ENCODE measurements around the gene PRLHR.

Gene PRLHR

GRCh38 chr10:118586911-118587310 is 8.5 kb downstream of the PRLHR start:
- 0 out of 2 replicates have a peak, but pooled peaks cover 2% of the 10 kb centered on the region for H3K27me3 ChIP-seq (ENCODE audit: insufficient read depth, low read length)
- no peak overlapping the region for H3K4me3 ChIP-seq (ENCODE audit: low read length)
- H3K27ac ChIP-seq (ENCODE audit: low read depth, low read length) = no peak overlapping the region

GRCh38 chr10:118585794-118586193 is 9.7 kb downstream of the PRLHR start:
- H3K36me3 ChIP-seq (ENCODE audit: insufficient read depth, low read length) = no peaks in the 10 kb centered on the region
- H3K27me3 ChIP-seq (ENCODE audit: insufficient read depth, low read length) = no peaks in the 10 kb centered on the region
- no peaks in the 10 kb centered on the region for H3K9me3 ChIP-seq (ENCODE audit: insufficient read depth, low read depth, low read length)
- no peak overlapping the region for H3K9ac ChIP-seq (ENCODE audit: low read depth, low read length)
- WGBS = 91% methylated on average over 1 of the region's 1 CpG
- no peak overlapping the region for H3K27ac ChIP-seq (ENCODE audit: low read depth, low read length)
- H3K4me3 ChIP-seq (ENCODE audit: low read length) = no peak overlapping the region
- H3K4me1 ChIP-seq (ENCODE audit: insufficient read depth, low read length) = peaks cover 8% of the 10 kb centered on the region; the same call in 1 of the 2 replicates

More at GRCh38 chr10:118586911-118587310, 8.5 kb downstream of the PRLHR start:
- Histone ChIP-seq H3K9me3 (ENCODE audit: insufficient read depth, low read depth, low read length) (no peaks in the 10 kb centered on the region), H3K9ac (ENCODE audit: low read depth, low read length) (no peak overlapping the region), H3K4me1 (ENCODE audit: insufficient read depth, low read length) (peaks cover 8% of the 10 kb centered on the region; the same call in 1 of the 2 replicates), H3K36me3 (ENCODE audit: insufficient read depth, low read length) (no peaks in the 10 kb centered on the region)

GRCh38 chr10:118585234-118585633 is 10.2 kb downstream of the PRLHR start:
- Histone ChIP-seq H3K9me3 (ENCODE audit: insufficient read depth, low read depth, low read length) (no peaks in the 10 kb centered on the region), H3K36me3 (ENCODE audit: insufficient read depth, low read length) (no peaks in the 10 kb centered on the region), H3K4me3 (ENCODE audit: low read length) (no peak overlapping the region), H3K27me3 (ENCODE audit: insufficient read depth, low read length) (no peaks in the 10 kb centered on the region), H3K27ac (ENCODE audit: low read depth, low read length) (no peak overlapping the region), H3K9ac (ENCODE audit: low read depth, low read length) (no peak overlapping the region), H3K4me1 (ENCODE audit: insufficient read depth, low read length) (peaks cover 8% of the 10 kb centered on the region; the same call in 1 of the 2 replicates)
- 98% methylated on average over 4 of the region's 5 CpGs for WGBS

GRCh38 chr10:118584181-118584954 is 11.1 kb downstream of the PRLHR start:
- WGBS = 87% methylated on average over 6 of the region's 6 CpGs

GRCh38 chr10:118583611-118584010 is 11.8 kb downstream of the PRLHR start:
- no peak overlapping the region for H3K27ac ChIP-seq (ENCODE audit: low read depth, low read length)
- no peaks in the 10 kb centered on the region for H3K36me3 ChIP-seq (ENCODE audit: insufficient read depth, low read length)
- no peak overlapping the region for H3K4me3 ChIP-seq (ENCODE audit: low read length)
- no peaks in the 10 kb centered on the region for H3K27me3 ChIP-seq (ENCODE audit: insufficient read depth, low read length)
- no peak overlapping the region for H3K9ac ChIP-seq (ENCODE audit: low read depth, low read length)
- 95% methylated on average over 5 of the region's 5 CpGs for WGBS
- no peaks in the 10 kb centered on the region for H3K9me3 ChIP-seq (ENCODE audit: insufficient read depth, low read depth, low read length)
- peaks cover 8% of the 10 kb centered on the region; the same call in 1 of the 2 replicates for H3K4me1 ChIP-seq (ENCODE audit: insufficient read depth, low read length)

More at GRCh38 chr10:118584181-118584954, 11.1 kb downstream of the PRLHR start:
- Histone ChIP-seq H3K9ac (ENCODE audit: low read depth, low read length) (no peak overlapping the region), H3K4me3 (ENCODE audit: low read length) (no peak overlapping the region), H3K9me3 (ENCODE audit: insufficient read depth, low read depth, low read length) (no peaks in the 10 kb centered on the region), H3K36me3 (ENCODE audit: insufficient read depth, low read length) (no peaks in the 10 kb centered on the region), H3K27me3 (ENCODE audit: insufficient read depth, low read length) (no peaks in the 10 kb centered on the region), H3K27ac (ENCODE audit: low read depth, low read length) (no peak overlapping the region), H3K4me1 (ENCODE audit: insufficient read depth, low read length) (peaks cover 8% of the 10 kb centered on the region; the same call in 1 of the 2 replicates)

GRCh38 chr10:118582511-118582910 is 12.9 kb downstream of the PRLHR start:
- Histone ChIP-seq H3K36me3 (ENCODE audit: insufficient read depth, low read length) (no peaks in the 10 kb centered on the region), H3K4me3 (ENCODE audit: low read length) (no peak overlapping the region), H3K27ac (ENCODE audit: low read depth, low read length) (no peak overlapping the region), H3K9ac (ENCODE audit: low read depth, low read length) (no peak overlapping the region), H3K4me1 (ENCODE audit: insufficient read depth, low read length) (0 out of 2 replicates have a peak, but pooled peaks cover under 1% of the 10 kb centered on the region), H3K9me3 (ENCODE audit: insufficient read depth, low read depth, low read length) (no peaks in the 10 kb centered on the region), H3K27me3 (ENCODE audit: insufficient read depth, low read length) (no peaks in the 10 kb centered on the region; the same call in 1 of the 2 replicates)
- 93% methylated on average over 3 of the region's 3 CpGs for WGBS

- 80% methylated on average over 4 of the region's 4 CpGs for WGBS
- no peaks in the 10 kb centered on the region for H3K36me3 ChIP-seq (ENCODE audit: insufficient read depth, low read length)
- H3K9me3 ChIP-seq (ENCODE audit: insufficient read depth, low read depth, low read length) = no peaks in the 10 kb centered on the region
- no peak overlapping the region for H3K9ac ChIP-seq (ENCODE audit: low read depth, low read length)
- H3K27ac ChIP-seq (ENCODE audit: low read depth, low read length) = no peak overlapping the region
- H3K4me3 ChIP-seq (ENCODE audit: low read length) = no peak overlapping the region
- no peaks in the 10 kb centered on the region for H3K4me1 ChIP-seq (ENCODE audit: insufficient read depth, low read length)
- no peaks in the 10 kb centered on the region; the same call in 1 of the 2 replicates for H3K27me3 ChIP-seq (ENCODE audit: insufficient read depth, low read length)
These were observed 14.1 kb downstream of the PRLHR start for GRCh38 chr10:118581340-118581739.

- 88% methylated on average over 8 of the region's 8 CpGs for WGBS
- H3K4me3 ChIP-seq (ENCODE audit: low read length) = no peak overlapping the region
- H3K4me1 ChIP-seq (ENCODE audit: insufficient read depth, low read length) = no peaks in the 10 kb centered on the region
- no peaks in the 10 kb centered on the region for H3K36me3 ChIP-seq (ENCODE audit: insufficient read depth, low read length)
- no peaks in the 10 kb centered on the region for H3K9me3 ChIP-seq (ENCODE audit: insufficient read depth, low read depth, low read length)
- no peak overlapping the region for H3K27ac ChIP-seq (ENCODE audit: low read depth, low read length)
- no peak overlapping the region for H3K9ac ChIP-seq (ENCODE audit: low read depth, low read length)
- no peaks in the 10 kb centered on the region; the same call in 1 of the 2 replicates for H3K27me3 ChIP-seq (ENCODE audit: insufficient read depth, low read length)
These were observed 14.7 kb downstream of the PRLHR start for GRCh38 chr10:118580702-118581101.

GRCh38 chr10:118573512-118573911 is 21.9 kb downstream of the PRLHR start:
- Histone ChIP-seq H3K27ac (ENCODE audit: low read depth, low read length) (no peak overlapping the region), H3K4me3 (ENCODE audit: low read length) (no peak overlapping the region), H3K9me3 (ENCODE audit: insufficient read depth, low read depth, low read length) (no peaks in the 10 kb centered on the region), H3K27me3 (ENCODE audit: insufficient read depth, low read length) (no peaks in the 10 kb centered on the region; the same call in 1 of the 2 replicates), H3K4me1 (ENCODE audit: insufficient read depth, low read length) (no peaks in the 10 kb centered on the region), H3K9ac (ENCODE audit: low read depth, low read length) (no peak overlapping the region), H3K36me3 (ENCODE audit: insufficient read depth, low read length) (no peaks in the 10 kb centered on the region)

- H3K9me3 ChIP-seq (ENCODE audit: insufficient read depth, low read depth, low read length) = no peaks in the 10 kb centered on the region
- 84% methylated on average over 11 of the region's 11 CpGs for WGBS
- no peak overlapping the region for H3K27ac ChIP-seq (ENCODE audit: low read depth, low read length)
- no peaks in the 10 kb centered on the region for H3K36me3 ChIP-seq (ENCODE audit: insufficient read depth, low read length)
- H3K9ac ChIP-seq (ENCODE audit: low read depth, low read length) = no peak overlapping the region
- H3K27me3 ChIP-seq (ENCODE audit: insufficient read depth, low read length) = no peaks in the 10 kb centered on the region
- no peak overlapping the region for H3K4me3 ChIP-seq (ENCODE audit: low read length)
- H3K4me1 ChIP-seq (ENCODE audit: insufficient read depth, low read length) = no peaks in the 10 kb centered on the region
These were observed 23.0 kb downstream of the PRLHR start for GRCh38 chr10:118572256-118573041.

- no peaks in the 10 kb centered on the region for H3K36me3 ChIP-seq (ENCODE audit: insufficient read depth, low read length)
- no peaks in the 10 kb centered on the region for H3K4me1 ChIP-seq (ENCODE audit: insufficient read depth, low read length)
- no peak overlapping the region for H3K4me3 ChIP-seq (ENCODE audit: low read length)
- no peaks in the 10 kb centered on the region for H3K9me3 ChIP-seq (ENCODE audit: insufficient read depth, low read depth, low read length)
- H3K27me3 ChIP-seq (ENCODE audit: insufficient read depth, low read length) = no peaks in the 10 kb centered on the region
- no peak overlapping the region for H3K27ac ChIP-seq (ENCODE audit: low read depth, low read length)
- no peak overlapping the region for H3K9ac ChIP-seq (ENCODE audit: low read depth, low read length)
- 82% methylated on average over 3 of the region's 3 CpGs for WGBS
These were observed 24.3 kb downstream of the PRLHR start for GRCh38 chr10:118571123-118571522.

Measured in HUES64 (cell line).